Upper lobe of left lung (tissue), 6 donors: ENCODE data around the gene SCGB1C1. TPM values are rescaled to one million over a fixed set of nuclear protein-coding genes. Genes with fewer than 3 reads are reported as not detected.

Experiments
- ATAC-seq, 2 donors: fragments of 200-7000 bp; cut with Tn5 transposase; one replicate each; pipeline ENCODE4 v1.9.1; 2022; ENCODE audit warnings: mild to moderate bottlenecking in 2 of 2, moderate library complexity in 2 of 2; ENCODE audit not compliant: low FRiP score in 2 of 2
- DNase-seq, 2 donors: peaks; one replicate each; pipeline ENCODE4 v3.0.0-alpha.2; 2019 to 2020
- H3K27ac ChIP-seq, 4 donors: fragments of 200-600 bp; sonication (generic); one replicate each; pipeline ENCODE4 v1.5.1; 2016 to 2019
- H3K27me3 ChIP-seq, 4 donors: fragments of 200-600 bp; sonication (generic); one replicate each; pipeline ENCODE4 v1.5.1; 2017 to 2019
- H3K36me3 ChIP-seq, 4 donors: fragments of 200-600 bp; sonication (generic); one replicate each; pipeline ENCODE4 v1.5.1; 2016 to 2019
- H3K4me1 ChIP-seq, 4 donors: fragments of 200-600 bp; sonication (generic); one replicate each; pipeline ENCODE4 v1.5.1; 2018 to 2019
- H3K4me3 ChIP-seq, 4 donors: fragments of 200-600 bp; sonication (generic); one replicate each; pipeline ENCODE4 v1.5.1; 2017 to 2019; ENCODE audit warnings: mild to moderate bottlenecking in 2 of 4, moderate library complexity in 1 of 4
- H3K9me3 ChIP-seq, 4 donors: fragments of 200-600 bp; sonication (generic); one replicate each; pipeline ENCODE4 v1.5.1; 2018 to 2019
- CTCF ChIP-seq, 6 experiments: fragments of 450-650 bp in 4 of 6; fragments of 200-600 bp in 2 of 6; sonication (generic) in 2 of 6; IDR thresholded peaks; one replicate each; pipeline ENCODE4 v1.5.1; 2016 to 2019; ENCODE audit warnings: antibody characterized with exemption in 6 of 6
- EP300 ChIP-seq, 4 donors: sonication (generic); formaldehyde crosslinking; IDR thresholded peaks; one replicate each; pipeline ENCODE4 v1.5.1; 2017; ENCODE audit warnings: antibody characterized with exemption in 4 of 4, control low read depth in 2 of 4
- POLR2A ChIP-seq, 4 donors: fragments of 450-650 bp; IDR thresholded peaks; one replicate each; pipeline ENCODE4 v1.5.1; 2016 to 2017; ENCODE audit warnings: antibody characterized with exemption in 4 of 4, mild to moderate bottlenecking in 2 of 4
- POLR2AphosphoS5 ChIP-seq, 2 donors: sonication (generic); formaldehyde crosslinking; IDR thresholded peaks; one replicate each; pipeline ENCODE4 v1.5.1; 2017; ENCODE audit warnings: antibody characterized with exemption in 2 of 2
- whole genome bisulfite sequencing, 2 donors: methylation state at CpG; one replicate each; pipeline ENCODE4 v1.1.5; 2017 to 2018; 5-methylcytosine and 5-hydroxymethylcytosine counted together
- total RNA-seq, 6 donors: library from RNA; depleted of rRNA in 4 of 6; stranded (reverse); fragments of >200 nt in 4 of 6; gene quantifications; one replicate each; pipeline versions ENCODE4 v1.1.0 to v1.2.1, GENCODE V29; 2016 to 2021
- donor health status: DM: no; HTN: no; CAD: no; lungs with moderate emphysema.
- donor health status: DM: no; HTN: yes; CAD: no; lungs with severe emphysema.

The SCGB1C1 gene
- total RNA-seq, 6 donors from 2014 or later, result not detected

GRCh38 chr11:196786-197731 is 4.2 kb downstream of the SCGB1C1 start:
- DNase-seq (peak in 1 of 2 donors; percentile 72), ATAC-seq (no peak)
- WGBS, 2 donors, result 73 to 93% methylated on average over 3 to 21 of the region's 23 CpGs
- H3K27ac ChIP-seq, result no peak overlapping the region
- TF ChIP-seq POLR2A (IDR thresholded peaks at IDR 0.05) (no peak), CTCF (IDR thresholded peaks at IDR 0.05) (no peak), EP300 (IDR thresholded peaks at IDR 0.05) (no peak), POLR2AphosphoS5 (IDR thresholded peaks at IDR 0.05) (no peak)
- no peaks in the 10 kb centered on the region for H3K9me3 ChIP-seq
- H3K4me3 ChIP-seq, result no peak overlapping the region
- peaks cover 0 to 19% (median 5%) of the 10 kb centered on the region in 4 donors for H3K36me3 ChIP-seq
- H3K4me1 ChIP-seq, result peaks cover 0 to 6% (median 0%) of the 10 kb centered on the region in 4 donors
- no peaks in the 10 kb centered on the region for H3K27me3 ChIP-seq

- no peak for TF ChIP-seq CTCF (IDR thresholded peaks at IDR 0.05)
- TF ChIP-seq POLR2AphosphoS5 (IDR thresholded peaks at IDR 0.05), result no peak
- TF ChIP-seq EP300 (IDR thresholded peaks at IDR 0.05), result no peak
- no peak for TF ChIP-seq POLR2A (IDR thresholded peaks at IDR 0.05)
- H3K9me3 ChIP-seq, result no peaks in the 10 kb centered on the region
- peaks cover 0 to 22% (median 6%) of the 10 kb centered on the region in 4 donors for H3K36me3 ChIP-seq
- no peak overlapping the region for H3K4me3 ChIP-seq
- H3K27me3 ChIP-seq, result no peaks in the 10 kb centered on the region
- 78 to 88% methylated on average over 7 to 9 of the region's 9 CpGs for WGBS, 2 donors
- DNase-seq (no peak), ATAC-seq (no peak)
- no peak overlapping the region for H3K27ac ChIP-seq
- H3K4me1 ChIP-seq, result peaks cover 0 to 6% (median 4%) of the 10 kb centered on the region in 4 donors
Measured at GRCh38 chr11:197741-198235, 4.9 kb downstream of the SCGB1C1 start.

- Histone ChIP-seq H3K9me3 (no peaks in the 10 kb centered on the region), H3K36me3 (peaks cover 0 to 26% (median 9%) of the 10 kb centered on the region in 4 donors), H3K4me1 (peaks cover 0 to 7% (median 4%) of the 10 kb centered on the region in 4 donors), H3K27ac (no peak overlapping the region), H3K27me3 (no peaks in the 10 kb centered on the region), H3K4me3 (no peak overlapping the region)
- DNase-seq (peak in 1 of 2 donors; percentile 68), ATAC-seq (no peak)
- TF ChIP-seq CTCF (IDR thresholded peaks at IDR 0.05) (no peak), EP300 (IDR thresholded peaks at IDR 0.05) (no peak), POLR2AphosphoS5 (IDR thresholded peaks at IDR 0.05) (no peak), POLR2A (IDR thresholded peaks at IDR 0.05) (no peak)
- 87 to 95% methylated on average over 15 to 18 of the region's 21 CpGs for WGBS, 2 donors
Measured at GRCh38 chr11:198236-198806, 5.4 kb downstream of the SCGB1C1 start.

GRCh38 chr11:199004-199581 is 6.2 kb downstream of the SCGB1C1 start:
- Histone ChIP-seq H3K27me3 (no peaks in the 10 kb centered on the region), H3K27ac (no peak overlapping the region), H3K36me3 (peaks cover 0 to 33% (median 17%) of the 10 kb centered on the region in 4 donors), H3K4me3 (no peak overlapping the region), H3K4me1 (peaks cover 2 to 15% (median 6%) of the 10 kb centered on the region in 4 donors), H3K9me3 (no peaks in the 10 kb centered on the region)
- DNase-seq, result no peak
- peak; percentile 4 to 8 for ATAC-seq
- WGBS, 2 donors, result 85 to 88% methylated on average over 10 to 11 of the region's 13 CpGs
- TF ChIP-seq EP300 (IDR thresholded peaks at IDR 0.05) (no peak), POLR2A (IDR thresholded peaks at IDR 0.05) (no peak), POLR2AphosphoS5 (IDR thresholded peaks at IDR 0.05) (no peak), CTCF (IDR thresholded peaks at IDR 0.05) (no peak)
